ENCODE data around the gene SUFU.
"Not testable (repeated sequence)": the region's sequence is repeated elsewhere in the genome, so short reads cannot be mapped to it uniquely, and the experiment has no call there.

Gene SUFU

GRCh38 chr10:102534333-102534732 lies 30.6 kb downstream of the SUFU start:
- Histone ChIP-seq H3K4me2 (ENCODE audit: insufficient read depth, low read length) (no peak overlapping the region), H3K9ac (ENCODE audit: low read depth, low read length) (no peak overlapping the region), H3K27ac (ENCODE audit: low read length) (no peak overlapping the region), H3K9me3 (ENCODE audit: insufficient read depth, low read length, severe bottlenecking) (no peaks in the 10 kb centered on the region), H2AFZ (ENCODE audit: low read depth, low read length) (no peak overlapping the region), H3K79me2 (ENCODE audit: insufficient read depth, low read length) (peaks cover 3% of the 10 kb centered on the region; the same call in 1 of the 2 replicates), H4K20me1 (ENCODE audit: insufficient read depth, low read length) (peaks cover 9% of the 10 kb centered on the region; the same call in 1 of the 2 replicates), H3K4me3 (ENCODE audit: low read depth in 1 of 2, low read length in 2 of 2) (no peak overlapping the region), H3K4me1 (ENCODE audit: insufficient read depth, low read length) (no peaks in the 10 kb centered on the region), H3K27me3 (ENCODE audit: insufficient read depth, low read length, poor library complexity) (no peaks in the 10 kb centered on the region), H3K36me3 (ENCODE audit: insufficient read depth, low read length) (peaks cover 10% of the 10 kb centered on the region; the same call in 1 of the 2 replicates)
- ATAC-seq (ENCODE audit: insufficient read depth, low read depth) = no peak
- DNase-seq = no peak
- TF ChIP-seq, protein P1, sequence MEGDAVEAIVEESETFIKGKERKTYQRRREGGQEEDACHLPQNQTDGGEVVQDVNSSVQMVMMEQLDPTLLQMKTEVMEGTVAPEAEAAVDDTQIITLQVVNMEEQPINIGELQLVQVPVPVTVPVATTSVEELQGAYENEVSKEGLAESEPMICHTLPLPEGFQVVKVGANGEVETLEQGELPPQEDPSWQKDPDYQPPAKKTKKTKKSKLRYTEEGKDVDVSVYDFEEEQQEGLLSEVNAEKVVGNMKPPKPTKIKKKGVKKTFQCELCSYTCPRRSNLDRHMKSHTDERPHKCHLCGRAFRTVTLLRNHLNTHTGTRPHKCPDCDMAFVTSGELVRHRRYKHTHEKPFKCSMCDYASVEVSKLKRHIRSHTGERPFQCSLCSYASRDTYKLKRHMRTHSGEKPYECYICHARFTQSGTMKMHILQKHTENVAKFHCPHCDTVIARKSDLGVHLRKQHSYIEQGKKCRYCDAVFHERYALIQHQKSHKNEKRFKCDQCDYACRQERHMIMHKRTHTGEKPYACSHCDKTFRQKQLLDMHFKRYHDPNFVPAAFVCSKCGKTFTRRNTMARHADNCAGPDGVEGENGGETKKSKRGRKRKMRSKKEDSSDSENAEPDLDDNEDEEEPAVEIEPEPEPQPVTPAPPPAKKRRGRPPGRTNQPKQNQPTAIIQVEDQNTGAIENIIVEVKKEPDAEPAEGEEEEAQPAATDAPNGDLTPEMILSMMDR (IDR thresholded peaks at IDR 0.05; ENCODE audit: borderline replicate concordance, extremely low read depth, low read length, poor library complexity, severe bottlenecking) = no peak
- TF ChIP-seq EZH2 (IDR thresholded peaks at IDR 0.05; ENCODE audit: borderline replicate concordance, low read depth, low read length, severe bottlenecking) = no peak

GRCh38 chr10:102534966-102535365 lies 31.2 kb downstream of the SUFU start:
- not testable (repeated sequence) for H3K27ac ChIP-seq (ENCODE audit: low read length); H3K4me3 ChIP-seq (ENCODE audit: low read depth in 1 of 2, low read length in 2 of 2); DNase-seq; ATAC-seq (ENCODE audit: insufficient read depth, low read depth); H3K79me2 ChIP-seq (ENCODE audit: insufficient read depth, low read length); H2AFZ ChIP-seq (ENCODE audit: low read depth, low read length); H3K36me3 ChIP-seq (ENCODE audit: insufficient read depth, low read length); H3K4me1 ChIP-seq (ENCODE audit: insufficient read depth, low read length); H3K9ac ChIP-seq (ENCODE audit: low read depth, low read length); H3K27me3 ChIP-seq (ENCODE audit: insufficient read depth, low read length, poor library complexity); H4K20me1 ChIP-seq (ENCODE audit: insufficient read depth, low read length); H3K4me2 ChIP-seq (ENCODE audit: insufficient read depth, low read length); H3K9me3 ChIP-seq (ENCODE audit: insufficient read depth, low read length, severe bottlenecking)

GRCh38 chr10:102535481-102536147 lies 31.8 kb downstream of the SUFU start:
- H3K27ac ChIP-seq (ENCODE audit: low read length) = no peak overlapping the region
- H3K36me3 ChIP-seq (ENCODE audit: insufficient read depth, low read length) = peaks cover 10% of the 10 kb centered on the region; the same call in 1 of the 2 replicates
- H3K4me1 ChIP-seq (ENCODE audit: insufficient read depth, low read length) = no peaks in the 10 kb centered on the region
- DNase-seq (no peak), ATAC-seq (ENCODE audit: insufficient read depth, low read depth) (no peak)
- peaks cover 3% of the 10 kb centered on the region; the same call in 1 of the 2 replicates for H3K79me2 ChIP-seq (ENCODE audit: insufficient read depth, low read length)
- no peak overlapping the region for H2AFZ ChIP-seq (ENCODE audit: low read depth, low read length)
- H4K20me1 ChIP-seq (ENCODE audit: insufficient read depth, low read length) = peaks cover 9% of the 10 kb centered on the region; the same call in 1 of the 2 replicates
- H3K9ac ChIP-seq (ENCODE audit: low read depth, low read length) = no peak overlapping the region
- TF ChIP-seq, protein P1 (IDR thresholded peaks at IDR 0.05; ENCODE audit: borderline replicate concordance, extremely low read depth, low read length, poor library complexity, severe bottlenecking) = no peak
- no peak for TF ChIP-seq EZH2 (IDR thresholded peaks at IDR 0.05; ENCODE audit: borderline replicate concordance, low read depth, low read length, severe bottlenecking)
- H3K4me3 ChIP-seq (ENCODE audit: low read depth in 1 of 2, low read length in 2 of 2) = no peak overlapping the region
- H3K27me3 ChIP-seq (ENCODE audit: insufficient read depth, low read length, poor library complexity) = no peaks in the 10 kb centered on the region
- H3K9me3 ChIP-seq (ENCODE audit: insufficient read depth, low read length, severe bottlenecking) = no peaks in the 10 kb centered on the region
- H3K4me2 ChIP-seq (ENCODE audit: insufficient read depth, low read length) = no peak overlapping the region

- H3K27ac ChIP-seq (ENCODE audit: low read length) = no peak overlapping the region
- peaks cover 10% of the 10 kb centered on the region; the same call in 1 of the 2 replicates for H3K36me3 ChIP-seq (ENCODE audit: insufficient read depth, low read length)
- H3K4me3 ChIP-seq (ENCODE audit: low read depth in 1 of 2, low read length in 2 of 2) = no peak overlapping the region
- no peak overlapping the region for H2AFZ ChIP-seq (ENCODE audit: low read depth, low read length)
- ATAC-seq (ENCODE audit: insufficient read depth, low read depth) (no peak), DNase-seq (no peak)
- H3K27me3 ChIP-seq (ENCODE audit: insufficient read depth, low read length, poor library complexity) = no peaks in the 10 kb centered on the region
- no peak overlapping the region for H3K4me2 ChIP-seq (ENCODE audit: insufficient read depth, low read length)
- H3K9me3 ChIP-seq (ENCODE audit: insufficient read depth, low read length, severe bottlenecking) = no peaks in the 10 kb centered on the region
- H4K20me1 ChIP-seq (ENCODE audit: insufficient read depth, low read length) = peaks cover 9% of the 10 kb centered on the region; the same call in 1 of the 2 replicates
- no peaks in the 10 kb centered on the region for H3K4me1 ChIP-seq (ENCODE audit: insufficient read depth, low read length)
- no peak for TF ChIP-seq EZH2 (IDR thresholded peaks at IDR 0.05; ENCODE audit: borderline replicate concordance, low read depth, low read length, severe bottlenecking)
- TF ChIP-seq, protein P1 (IDR thresholded peaks at IDR 0.05; ENCODE audit: borderline replicate concordance, extremely low read depth, low read length, poor library complexity, severe bottlenecking) = no peak
- H3K9ac ChIP-seq (ENCODE audit: low read depth, low read length) = no peak overlapping the region
- H3K79me2 ChIP-seq (ENCODE audit: insufficient read depth, low read length) = peaks cover 3% of the 10 kb centered on the region; the same call in 1 of the 2 replicates
Observed at GRCh38 chr10:102537367-102537766, 33.6 kb downstream of the SUFU start.
